ENCODE measurements around the gene IFT81.
"Not testable (repeated sequence)": the region's sequence is repeated elsewhere in the genome, so short reads cannot be mapped to it uniquely, and the experiment has no call there.

The IFT81 gene

DNA sequence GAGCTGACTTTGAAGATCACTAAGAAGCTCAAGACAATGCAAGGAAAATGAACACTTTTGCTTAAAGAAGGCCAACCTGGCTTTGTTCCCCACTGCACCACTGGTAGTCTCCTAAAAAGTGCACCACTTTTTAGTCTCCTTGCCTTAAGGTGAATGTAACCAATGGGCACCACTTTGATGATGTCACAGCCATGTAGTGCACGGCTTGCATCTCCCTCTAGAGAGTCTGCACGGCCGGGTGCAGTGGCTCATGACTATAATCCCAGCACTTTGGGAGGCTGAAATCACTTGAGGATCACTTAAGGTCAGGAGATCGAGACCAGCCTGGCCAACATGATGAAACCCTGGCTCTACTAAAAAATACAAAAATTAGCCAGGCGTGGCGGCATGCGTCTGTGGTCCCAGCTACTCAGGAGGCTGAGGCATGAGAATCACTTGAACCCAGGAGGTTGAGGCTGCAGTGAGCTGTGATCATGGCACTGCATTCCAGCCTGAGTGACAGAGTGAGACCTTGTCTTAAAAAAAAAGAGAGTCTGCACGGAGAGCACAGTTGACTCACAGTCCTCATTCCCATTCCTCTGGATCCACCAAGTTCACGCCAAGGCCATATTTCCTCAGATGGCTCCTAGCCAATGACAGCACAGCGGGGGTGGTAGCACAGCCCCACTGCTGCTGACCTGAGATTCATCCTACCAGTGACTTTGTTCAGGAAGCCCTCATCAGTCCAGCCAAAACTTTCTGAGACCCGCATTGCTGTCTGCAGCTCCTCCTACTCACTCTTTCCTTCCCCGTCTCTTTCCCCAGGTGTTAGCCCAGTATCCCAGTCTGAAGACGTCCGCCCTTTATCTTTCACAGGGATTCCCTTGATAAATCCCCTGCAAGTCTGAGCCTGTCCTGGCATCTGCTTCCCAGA lies 16.5 kb upstream of the IFT81 start:
- no peak for DNase-seq (ENCODE audit: low spot score)

GRCh38 chr12:110108309-110109036 lies 15.7 kb upstream of the IFT81 start:
- no peak for DNase-seq (ENCODE audit: low spot score)

- no peak for DNase-seq (ENCODE audit: low spot score)
These were observed 14.9 kb upstream of the IFT81 start for GRCh38 chr12:110109037-110109836.

DNA sequence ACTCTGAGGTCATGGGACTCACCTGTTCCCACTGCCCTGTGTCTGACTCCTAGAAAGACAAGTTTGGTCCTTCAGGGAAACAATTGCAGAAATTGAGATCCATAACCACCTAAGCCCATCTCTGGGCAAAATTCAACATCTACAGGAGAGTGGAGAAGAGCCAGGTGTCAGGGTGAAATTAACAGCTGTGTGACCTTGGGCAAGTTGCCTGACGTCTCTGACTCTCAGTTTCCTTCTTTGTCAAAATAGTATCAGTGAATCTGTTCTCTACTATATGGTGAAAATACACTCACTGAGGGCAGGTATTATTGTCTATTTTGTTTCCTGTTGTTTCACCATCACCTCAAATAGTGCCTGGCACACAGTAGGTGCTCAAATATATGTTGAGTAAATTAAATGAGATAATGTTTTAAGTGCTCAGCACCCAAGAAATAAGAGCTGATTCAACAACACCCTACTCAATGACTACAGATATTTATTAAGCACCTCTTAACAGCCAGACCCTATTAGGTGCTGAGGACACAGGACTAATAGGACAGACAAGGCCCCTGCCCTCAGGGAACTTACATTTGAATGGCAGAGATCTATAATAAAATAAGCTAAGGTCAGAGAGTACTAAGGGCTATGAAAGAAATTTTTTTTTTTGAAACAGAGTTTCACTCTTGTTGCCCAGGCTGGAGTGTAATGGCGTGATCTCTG lies 14.2 kb upstream of the IFT81 start:
- DNase-seq (ENCODE audit: low spot score), result no peak

DNA sequence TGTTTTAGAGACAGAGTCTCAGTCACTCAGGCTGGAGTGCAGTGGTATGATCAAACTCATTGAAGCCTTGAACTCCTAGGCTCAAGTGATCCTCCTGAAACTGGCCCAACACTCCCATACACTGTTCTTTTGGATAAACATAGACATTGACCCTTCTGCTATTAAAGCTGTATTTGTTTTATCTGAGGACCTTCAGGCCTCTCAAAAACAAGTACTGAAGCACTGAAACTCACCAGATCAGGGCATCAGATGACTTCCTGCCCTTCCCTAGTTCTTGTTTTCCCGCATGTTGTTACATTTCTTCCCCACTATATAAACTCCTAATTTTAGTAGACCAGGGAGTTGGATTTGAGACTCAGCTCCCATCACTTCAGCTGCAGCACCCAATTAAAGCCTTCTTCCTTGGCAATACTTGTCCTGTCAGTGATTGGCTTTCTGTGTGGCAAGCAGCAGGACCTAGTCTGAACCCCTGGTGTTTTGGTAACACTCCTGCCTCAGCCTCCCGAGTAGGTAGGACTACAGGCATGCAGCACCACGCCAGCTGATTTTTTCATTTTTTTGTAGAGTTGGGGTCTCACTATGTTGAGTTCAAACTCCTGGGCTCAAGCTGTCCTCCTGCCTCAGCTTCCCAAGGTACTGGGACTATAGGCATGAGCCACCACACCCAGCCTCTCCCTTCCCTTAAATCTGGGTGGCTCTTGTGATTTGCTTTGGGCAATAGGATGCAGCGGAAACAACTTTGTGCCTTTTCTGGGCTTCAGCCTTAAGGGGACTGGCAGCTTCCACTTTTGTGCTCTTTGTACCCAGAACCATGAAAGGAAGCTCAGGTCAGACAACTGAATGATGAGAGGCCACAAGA lies 12.5 kb upstream of the IFT81 start:
- DNase-seq (ENCODE audit: low spot score), result no peak

GRCh38 chr12:110112335-110112660 lies 11.9 kb upstream of the IFT81 start:
- no peak for DNase-seq (ENCODE audit: low spot score)

- no peak for DNase-seq (ENCODE audit: low spot score)
These were observed 9.6 kb upstream of the IFT81 start for GRCh38 chr12:110114528-110114937.

DNA sequence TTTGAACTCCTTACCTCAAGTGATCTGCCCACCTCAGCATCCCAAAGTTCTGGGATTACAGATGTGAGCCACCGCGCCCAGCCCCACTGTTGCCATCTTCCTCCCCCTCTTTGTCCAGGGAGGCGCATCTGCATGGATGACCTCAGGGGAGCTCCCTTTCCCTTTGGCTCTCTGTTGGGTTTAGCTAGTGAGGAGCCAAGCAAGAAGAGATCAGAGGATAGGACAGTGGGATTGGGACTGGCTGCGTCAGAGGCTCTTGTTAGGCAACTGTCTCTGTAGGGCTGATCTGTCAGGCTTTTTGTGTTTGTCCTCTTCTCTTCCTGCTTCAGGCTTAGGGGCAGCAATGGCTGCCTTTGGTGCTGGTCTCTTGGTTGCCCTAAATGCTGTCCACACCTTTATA lies 8.5 kb upstream of the IFT81 start:
- no peak for DNase-seq (ENCODE audit: low spot score)

GRCh38 chr12:110116623-110117022 lies 7.5 kb upstream of the IFT81 start:
- DNase-seq (ENCODE audit: low spot score), result no peak

- DNase-seq (ENCODE audit: low spot score), result not testable (repeated sequence)
These were observed 6.9 kb upstream of the IFT81 start for GRCh38 chr12:110117210-110117609.

GRCh38 chr12:110117956-110118685 lies 6.0 kb upstream of the IFT81 start:
- DNase-seq (ENCODE audit: low spot score), result no peak

DNA sequence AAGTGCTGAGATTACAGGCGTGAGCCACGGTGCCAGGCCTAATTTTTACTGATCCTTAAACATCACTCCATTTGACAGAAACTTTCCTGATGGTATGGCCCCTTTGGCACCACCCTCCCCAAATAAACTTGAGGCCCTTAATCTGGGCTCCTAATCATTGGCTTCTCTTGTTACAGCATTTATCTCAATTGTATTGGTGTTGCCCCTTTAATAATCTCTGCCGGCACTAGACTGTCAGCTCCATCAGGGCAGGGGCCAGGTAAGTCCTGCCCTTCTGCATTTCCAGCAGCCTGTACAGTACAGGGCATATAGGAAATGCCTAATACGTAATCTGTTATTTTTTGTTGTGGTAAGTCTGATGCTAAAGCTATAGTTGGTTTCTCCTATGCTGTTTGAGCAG lies 1.2 kb upstream of the IFT81 start:
- no peak for DNase-seq (ENCODE audit: low spot score)

- DNase-seq (ENCODE audit: low spot score), result no peak
These were observed 263 bp upstream of the IFT81 start for GRCh38 chr12:110123919-110124268.

DNA sequence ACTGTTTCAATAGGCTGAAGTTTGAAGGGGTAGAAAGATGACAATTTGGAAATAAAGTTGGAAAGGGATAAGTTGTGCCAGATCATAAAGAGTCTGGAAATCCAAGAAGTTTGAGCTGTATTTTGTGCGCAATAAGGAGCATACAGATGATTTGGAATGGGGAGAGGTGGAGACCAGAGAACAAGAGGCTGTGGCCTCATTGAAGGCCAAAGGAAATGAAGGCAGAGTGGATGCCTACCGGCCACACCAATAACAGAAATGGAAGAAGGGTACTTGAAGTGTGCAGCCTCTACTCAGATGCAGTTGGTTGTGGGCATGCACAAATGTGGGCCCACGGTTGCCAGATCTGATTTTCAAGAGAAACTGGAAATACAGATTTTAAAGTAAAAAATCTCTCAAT lies 2.4 kb downstream of the IFT81 start:
- no peak for DNase-seq (ENCODE audit: low spot score)

GRCh38 chr12:110134691-110135411 lies 10.7 kb downstream of the IFT81 start:
- DNase-seq (ENCODE audit: low spot score), result no peak

GRCh38 chr12:110135806-110136205 lies 11.6 kb downstream of the IFT81 start:
- DNase-seq (ENCODE audit: low spot score), result no peak

DNA sequence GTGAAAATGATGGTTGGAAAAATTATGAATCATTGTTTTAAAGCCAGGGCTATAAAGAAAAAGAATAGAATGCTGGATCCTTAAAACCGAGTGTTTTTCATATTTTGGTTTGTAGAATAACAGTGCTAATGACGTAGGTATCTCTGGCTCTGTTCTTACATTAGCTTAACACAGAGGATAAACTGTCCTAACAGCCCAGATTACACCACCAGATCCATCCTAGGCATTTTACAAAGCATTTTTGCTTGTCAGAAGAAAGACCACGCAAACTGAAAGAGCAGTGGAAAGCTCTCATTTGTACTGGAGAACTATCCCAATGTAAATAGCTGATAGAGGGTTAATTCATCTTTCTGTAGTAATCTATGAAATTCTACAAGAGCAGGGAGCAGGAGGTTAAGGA lies 13.6 kb downstream of the IFT81 start:
- DNase-seq (ENCODE audit: low spot score), result no peak

DNA sequence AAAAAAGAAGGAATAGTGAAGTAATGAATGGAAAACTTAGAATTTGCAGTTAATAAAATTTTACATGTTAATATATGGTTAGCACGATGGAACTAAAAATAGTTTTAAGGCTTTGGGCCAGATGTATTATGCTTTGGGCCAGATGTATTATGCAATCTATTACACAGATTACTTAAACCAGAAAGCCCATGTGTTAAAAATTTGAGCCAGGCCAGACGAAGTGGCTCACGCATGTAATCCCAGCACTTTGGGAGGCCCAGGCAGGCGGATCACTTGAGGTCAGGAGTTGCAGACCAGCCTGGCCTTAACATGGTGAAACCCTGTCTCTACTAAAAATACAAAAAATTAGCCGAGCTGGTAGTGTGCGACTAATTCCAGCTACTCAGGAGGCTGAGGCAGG lies 17.2 kb downstream of the IFT81 start:
- no peak for DNase-seq (ENCODE audit: low spot score)

- DNase-seq (ENCODE audit: low spot score), result no peak
These were observed 22.8 kb downstream of the IFT81 start for GRCh38 chr12:110146986-110147385.

Measured in pons (tissue), 1 donor.